Measurements from ENCODE around the gene IRF7.

Gene IRF7

GRCh38 chr11:615504-616319 is at the start of gene IRF7:
Gene IRF7 (minus strand): TSS chr11:615950. CDS start chr11:615364, 586 bp downstream.
- H3K36me3 ChIP-seq (replicated peaks; ENCODE audit: low read depth, low read length): peaks cover 25% of the 10 kb centered on the region
- H3K9me3 ChIP-seq (ENCODE audit: insufficient read depth, low read length): no peaks in the 10 kb centered on the region
- peak within 1 kb of the TSS; percentile 88 for H3K4me3 ChIP-seq (ENCODE audit: low read length)
- peaks cover 5% of the 10 kb centered on the region; the same call in 1 of the 2 replicates for H3K79me2 ChIP-seq (ENCODE audit: low read length)
- H2AFZ ChIP-seq (ENCODE audit: low read depth, low read length): no peak within 1 kb of the TSS
- peak within 1 kb of the TSS; percentile 90 for H3K27ac ChIP-seq (ENCODE audit: low read length)
- peaks cover 20% of the 10 kb centered on the region for H4K20me1 ChIP-seq (ENCODE audit: insufficient read depth, low read length)
- H3K27me3 ChIP-seq (ENCODE audit: low read depth, low read length): no peaks in the 10 kb centered on the region
- H3K4me2 ChIP-seq (ENCODE audit: low read length): peak within 1 kb of the TSS; percentile 84
- H3K9ac ChIP-seq (ENCODE audit: low read length): peak within 1 kb of the TSS; percentile 77
- TF ChIP-seq EZH2phosphoT487 (IDR thresholded peaks at IDR 0.05; ENCODE audit: low read depth): no peak
- TF ChIP-seq CTCF (IDR thresholded peaks at IDR 0.05; ENCODE audit: low read depth, low read length): no peak
- peaks cover 20% of the 10 kb centered on the region for H3K4me1 ChIP-seq (ENCODE audit: low read length)

GRCh38 chr11:665062-665703 is 49.4 kb upstream of the IRF7 start:
- Histone ChIP-seq H3K27ac (ENCODE audit: low read length) (no peak overlapping the region), H3K9ac (ENCODE audit: low read length) (no peak overlapping the region), H3K9me3 (ENCODE audit: insufficient read depth, low read length) (no peaks in the 10 kb centered on the region), H3K36me3 (replicated peaks; ENCODE audit: low read depth, low read length) (peaks cover 8% of the 10 kb centered on the region), H3K4me2 (ENCODE audit: low read length) (no peak overlapping the region), H3K4me3 (ENCODE audit: low read length) (no peak overlapping the region), H2AFZ (ENCODE audit: low read depth, low read length) (no peak overlapping the region), H4K20me1 (ENCODE audit: insufficient read depth, low read length) (no peaks in the 10 kb centered on the region; the same call in 1 of the 2 replicates), H3K27me3 (ENCODE audit: low read depth, low read length) (no peaks in the 10 kb centered on the region), H3K4me1 (ENCODE audit: low read length) (no peaks in the 10 kb centered on the region), H3K79me2 (ENCODE audit: low read length) (no peaks in the 10 kb centered on the region; the same call in 1 of the 2 replicates)
- TF ChIP-seq CTCF (IDR thresholded peaks at IDR 0.05; ENCODE audit: low read depth, low read length) (no peak), EZH2phosphoT487 (IDR thresholded peaks at IDR 0.05; ENCODE audit: low read depth) (no peak)

- no peaks in the 10 kb centered on the region; the same call in 1 of the 2 replicates for H4K20me1 ChIP-seq (ENCODE audit: insufficient read depth, low read length)
- no peaks in the 10 kb centered on the region; the same call in 1 of the 2 replicates for H3K79me2 ChIP-seq (ENCODE audit: low read length)
- H3K9me3 ChIP-seq (ENCODE audit: insufficient read depth, low read length): no peaks in the 10 kb centered on the region
- H3K4me3 ChIP-seq (ENCODE audit: low read length): no peak overlapping the region
- no peaks in the 10 kb centered on the region for H3K27me3 ChIP-seq (ENCODE audit: low read depth, low read length)
- no peak overlapping the region for H3K9ac ChIP-seq (ENCODE audit: low read length)
- H3K36me3 ChIP-seq (replicated peaks; ENCODE audit: low read depth, low read length): peaks cover 8% of the 10 kb centered on the region
- H3K27ac ChIP-seq (ENCODE audit: low read length): no peak overlapping the region
- no peak for TF ChIP-seq EZH2phosphoT487 (IDR thresholded peaks at IDR 0.05; ENCODE audit: low read depth)
- peak; percentile 74 for TF ChIP-seq CTCF (IDR thresholded peaks at IDR 0.05; ENCODE audit: low read depth, low read length)
- no peaks in the 10 kb centered on the region for H3K4me1 ChIP-seq (ENCODE audit: low read length)
- H2AFZ ChIP-seq (ENCODE audit: low read depth, low read length): no peak overlapping the region
- H3K4me2 ChIP-seq (ENCODE audit: low read length): no peak overlapping the region
Observed at GRCh38 chr11:662689-663274, 47.0 kb upstream of the IRF7 start.
